Right lobe of liver (tissue), 4 donors: ENCODE data around the gene PUM2.

Experiments
- CTCF ChIP-seq, 4 donors: fragments of 200-600 bp in 3 of 4; fragments of 450-650 bp in 1 of 4; IDR thresholded peaks; one replicate each; pipeline versions ENCODE4 v1.5.1 to v1.8.0; 2016 to 2022; ENCODE audit warnings: antibody characterized with exemption in 4 of 4, mild to moderate bottlenecking in 2 of 4
- POLR2A ChIP-seq: fragments of 450-650 bp; IDR thresholded peaks from one replicate; pipeline ENCODE4 v1.6.1; 2017; ENCODE audit warnings: antibody characterized with exemption, mild to moderate bottlenecking
- donor health status: DM: no; HTN: no; CAD: no.
- donor health status: DM: no; HTN: no; CAD: no.
- donor health status: DM: no; HTN: yes; CAD: no.

- no peak for TF ChIP-seq CTCF (IDR thresholded peaks at IDR 0.05)
- TF ChIP-seq POLR2A: no peak
These were observed 45.8 kb upstream of the PUM2 start for GRCh38 chr2:20396356-20397000.
